Measurements from ENCODE around the gene CACNA2D2.

The CACNA2D2 gene

DNA sequence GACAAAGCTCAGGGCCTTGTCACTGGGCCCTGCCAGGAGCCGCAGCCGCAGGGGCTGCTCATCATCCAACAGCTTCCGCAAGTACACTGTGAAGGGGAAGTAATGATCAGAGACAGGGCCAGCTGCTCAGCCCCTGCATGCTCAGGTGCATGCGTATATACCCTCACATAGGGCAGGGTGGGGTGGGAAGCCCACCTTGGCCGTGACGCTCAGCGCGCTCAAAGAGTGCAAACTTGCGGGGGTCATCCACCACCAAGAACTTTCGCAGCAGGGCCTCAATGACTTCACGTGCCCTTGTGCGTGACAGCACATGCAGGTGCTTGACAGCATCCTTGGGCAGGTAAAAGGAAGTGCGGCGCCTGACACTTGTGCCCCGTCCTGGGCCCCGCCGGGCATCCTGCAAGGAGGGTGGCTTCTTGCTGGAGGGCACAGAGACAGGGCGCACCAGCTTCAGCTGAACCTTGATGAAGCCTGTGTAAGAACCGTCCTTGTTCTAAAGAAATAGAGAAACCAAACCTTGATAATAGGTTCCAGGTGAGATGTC is 172.0 kb downstream of the CACNA2D2 start:
- no peak for DNase-seq (ENCODE audit: low read depth in 2 of 3, low spot score in 2 of 3)

GRCh38 chr3:50330330-50330729 is 173.1 kb downstream of the CACNA2D2 start:
- no peak for DNase-seq (ENCODE audit: low read depth in 2 of 3, low spot score in 2 of 3)

DNA sequence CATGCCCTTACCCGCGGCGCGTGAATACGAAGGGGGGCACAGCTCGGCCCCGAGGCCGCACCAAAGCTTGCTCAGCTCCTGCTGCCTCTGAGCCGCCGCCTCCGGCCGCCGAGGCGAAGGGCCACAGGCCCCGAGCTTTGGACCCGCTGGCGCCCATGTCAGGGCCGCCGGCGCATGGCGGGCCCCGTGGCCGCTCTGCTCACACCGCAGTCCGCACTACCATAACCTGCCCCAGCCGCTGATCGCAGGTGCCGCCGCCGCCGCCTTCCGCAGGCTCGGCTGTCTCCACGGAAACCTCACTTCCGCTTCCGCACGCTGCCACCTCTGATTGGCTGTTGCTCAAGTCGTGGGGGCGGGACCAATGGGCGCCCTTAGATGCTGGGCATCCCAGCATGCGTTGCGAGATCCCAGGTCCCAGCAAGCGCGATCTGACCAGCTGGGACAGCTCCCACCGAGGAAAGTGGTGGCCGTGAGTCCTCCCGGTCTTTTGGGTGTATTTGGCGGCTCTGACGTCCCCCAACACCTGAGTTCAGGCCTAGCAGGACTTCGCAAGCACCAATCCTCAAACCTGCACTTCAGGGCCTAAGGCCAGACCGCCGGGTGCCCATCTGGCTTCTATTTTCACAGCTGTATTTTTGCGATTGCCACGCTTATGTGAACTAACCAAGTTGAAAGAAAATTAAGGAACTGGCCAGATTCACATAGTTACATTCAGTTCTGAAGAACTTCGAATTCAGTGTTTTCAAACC is 175.3 kb downstream of the CACNA2D2 start, which contains the start of gene TUSC2:
TUSC2 (minus strand) TSS at position 281 of the 749 bp plus-strand sequence; CDS start at position 157, 124 bp downstream.
- DNase-seq (ENCODE audit: low read depth in 2 of 3, low spot score in 2 of 3), result peak; percentile 81 to 88 (median 82)

DNA sequence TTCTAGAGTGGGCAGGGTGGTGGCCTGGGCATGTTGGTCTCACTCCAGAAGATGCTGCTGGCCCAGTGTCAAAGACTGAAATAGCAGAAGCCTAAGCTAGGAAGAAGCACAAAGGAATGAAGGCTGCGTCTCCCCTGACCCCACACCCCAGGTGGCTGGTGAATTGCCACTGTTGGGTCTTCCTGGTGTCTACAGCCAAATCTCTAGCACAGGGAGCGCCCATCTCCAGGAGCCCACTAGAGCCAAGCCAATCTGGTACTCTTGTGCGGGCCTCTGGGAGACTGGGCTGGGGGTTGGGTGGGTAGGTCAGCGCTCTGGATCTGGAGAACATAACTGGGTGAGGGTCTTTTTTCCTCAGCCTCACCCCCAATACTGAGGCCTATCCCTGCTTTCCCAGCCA is 176.3 kb downstream of the CACNA2D2 start:
- no peak for DNase-seq (ENCODE audit: low read depth in 2 of 3, low spot score in 2 of 3)

- no peak for DNase-seq (ENCODE audit: low read depth in 2 of 3, low spot score in 2 of 3)
Measured at GRCh38 chr3:50326182-50326541, 177.3 kb downstream of the CACNA2D2 start.

DNA sequence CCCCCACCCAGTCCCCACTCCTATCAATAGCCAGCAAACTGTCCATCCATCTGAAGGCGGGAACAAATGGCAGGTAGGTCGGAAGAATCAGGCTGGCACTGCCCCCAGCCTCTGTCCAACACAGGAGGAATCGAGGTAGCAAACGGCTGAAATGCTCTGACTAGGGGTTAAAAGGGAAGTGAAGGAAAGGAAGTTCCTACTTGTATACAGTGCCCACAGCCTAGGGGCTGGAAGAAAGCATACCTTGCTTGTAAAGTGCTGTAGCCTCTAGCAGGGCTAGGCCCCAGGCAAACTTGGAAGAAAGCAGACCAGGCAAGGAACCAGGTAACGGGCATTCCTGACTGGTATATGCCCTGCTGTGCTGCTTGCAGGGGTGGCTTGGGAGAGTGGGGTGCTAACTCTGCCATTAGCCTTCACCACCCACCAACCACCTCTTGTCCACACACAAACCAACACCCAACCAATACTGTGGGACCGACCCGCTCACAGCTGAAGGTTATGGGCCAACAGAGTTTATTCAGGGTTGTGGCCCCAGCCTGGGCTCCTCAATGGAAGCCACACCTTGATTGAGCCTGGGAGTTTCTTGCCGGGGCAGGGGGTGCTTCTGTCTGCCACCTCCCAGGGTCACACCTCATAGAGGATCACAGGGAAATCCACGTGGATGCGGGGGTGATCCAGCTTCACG is 177.8 kb downstream of the CACNA2D2 start:
- no peak for DNase-seq (ENCODE audit: low read depth in 2 of 3, low spot score in 2 of 3)

GRCh38 chr3:50325113-50325480 is 178.3 kb downstream of the CACNA2D2 start:
- DNase-seq (ENCODE audit: low read depth in 2 of 3, low spot score in 2 of 3), result no peak

DNA sequence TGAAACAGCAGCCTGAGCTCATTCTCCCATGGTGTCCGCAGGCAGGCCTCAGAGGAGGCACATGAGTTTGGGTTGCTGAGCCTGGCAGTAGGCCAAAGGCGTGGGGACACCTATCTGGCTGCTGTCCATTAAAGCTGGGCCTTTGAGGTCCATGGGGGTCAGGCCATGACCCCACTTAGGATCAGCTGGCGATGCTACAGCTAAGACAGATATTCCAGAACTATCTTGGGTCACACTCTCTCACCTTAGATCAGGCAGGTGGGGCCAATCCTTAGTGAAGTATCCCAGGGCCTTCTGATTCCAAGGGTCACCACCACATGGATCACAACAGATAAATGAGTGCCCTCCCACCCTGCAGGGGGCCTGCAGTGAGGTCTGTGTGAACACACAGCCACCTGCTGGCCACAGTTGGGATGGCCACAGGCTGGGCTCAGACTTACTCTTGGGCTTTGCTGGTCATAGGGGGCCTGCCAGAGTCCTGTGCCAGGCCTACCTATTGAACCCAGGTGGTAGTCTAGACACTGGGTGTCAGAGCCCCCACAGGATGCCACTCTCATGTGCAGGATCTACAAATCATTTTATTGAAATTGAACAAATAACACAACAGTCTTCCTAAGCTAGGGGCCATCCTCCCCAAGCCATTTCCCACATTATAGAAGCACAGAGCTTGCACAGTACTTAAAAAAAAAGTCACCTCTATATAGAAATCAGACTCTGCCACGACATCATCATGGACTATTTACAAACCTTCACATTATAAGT is 178.9 kb downstream of the CACNA2D2 start:
- no peak for DNase-seq (ENCODE audit: low read depth in 2 of 3, low spot score in 2 of 3)

- no peak for DNase-seq (ENCODE audit: low read depth in 2 of 3, low spot score in 2 of 3)
Measured at GRCh38 chr3:50323614-50324199, 179.7 kb downstream of the CACNA2D2 start.

DNA sequence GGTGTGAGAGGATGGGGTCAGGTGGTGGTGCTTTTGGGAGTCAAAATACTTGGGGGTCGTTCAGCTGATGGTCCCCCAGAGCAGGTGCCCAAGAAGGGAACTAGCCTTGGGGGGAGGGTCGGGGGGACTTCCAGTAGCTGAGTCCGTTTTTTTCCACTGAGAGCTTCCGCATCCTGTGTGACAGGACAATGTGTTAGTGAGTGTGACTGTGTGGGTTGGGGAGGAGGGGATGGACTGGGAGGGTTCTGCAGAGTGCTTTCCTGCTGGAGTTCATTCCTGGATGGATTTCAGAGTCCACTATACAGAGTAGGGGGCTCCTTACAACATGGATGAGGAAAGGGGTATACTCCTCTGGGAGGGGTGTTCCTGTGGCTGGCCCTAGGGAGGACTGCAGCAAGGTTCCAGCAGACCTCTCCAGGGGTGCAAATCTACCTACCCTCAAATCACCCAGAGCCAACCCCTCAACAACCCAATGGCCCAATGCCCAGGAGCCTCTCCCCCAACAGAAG is 180.3 kb downstream of the CACNA2D2 start:
- no peak for DNase-seq (ENCODE audit: low read depth in 2 of 3, low spot score in 2 of 3)

GRCh38 chr3:50322386-50323091 is 180.9 kb downstream of the CACNA2D2 start, which contains the start of gene HYAL2:
Gene HYAL2, minus strand, starts transcription at chr3:50322745. Its CDS starts 2,256 bp downstream, at chr3:50320489.
- DNase-seq (ENCODE audit: low read depth in 2 of 3, low spot score in 2 of 3), result no peak

GRCh38 chr3:50322115-50322385 is 181.4 kb downstream of the CACNA2D2 start:
- DNase-seq (ENCODE audit: low read depth in 2 of 3, low spot score in 2 of 3), result no peak

GRCh38 chr3:50321336-50322114 is 181.9 kb downstream of the CACNA2D2 start:
- peak in 2 of 3 experiments; percentile 67 to 78 for DNase-seq (ENCODE audit: low read depth in 2 of 3, low spot score in 2 of 3)

DNA sequence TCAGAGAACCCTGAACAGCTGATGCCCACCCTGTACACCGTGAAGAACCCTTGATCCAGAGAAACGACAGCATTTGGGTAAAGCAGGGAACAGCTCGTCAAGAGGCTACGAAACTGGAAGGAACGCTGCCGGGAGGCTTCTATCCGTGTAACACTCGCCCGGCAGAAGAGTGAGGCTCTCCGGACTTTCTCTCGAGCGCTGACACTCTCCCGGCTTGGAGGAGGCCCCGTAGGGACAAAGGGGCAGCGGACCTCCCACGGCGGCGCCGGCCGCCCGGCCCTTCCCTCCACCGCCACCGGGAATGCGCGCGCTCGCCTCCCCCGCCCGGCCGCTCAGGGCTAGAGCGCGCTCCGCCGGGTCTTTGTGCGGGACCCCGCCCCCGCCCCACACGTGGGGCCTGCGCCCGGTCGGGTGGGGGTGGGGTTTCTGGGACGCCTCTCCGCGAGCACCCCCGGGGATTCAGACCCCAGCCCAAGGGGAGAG is 182.5 kb downstream of the CACNA2D2 start:
- DNase-seq (ENCODE audit: low read depth in 2 of 3, low spot score in 2 of 3), result no peak

- DNase-seq (ENCODE audit: low read depth in 2 of 3, low spot score in 2 of 3), result no peak
Measured at GRCh38 chr3:50319894-50320625, 183.4 kb downstream of the CACNA2D2 start.

- no peak for DNase-seq (ENCODE audit: low read depth in 2 of 3, low spot score in 2 of 3)
Measured at GRCh38 chr3:50319181-50319893, 184.1 kb downstream of the CACNA2D2 start.

DNA sequence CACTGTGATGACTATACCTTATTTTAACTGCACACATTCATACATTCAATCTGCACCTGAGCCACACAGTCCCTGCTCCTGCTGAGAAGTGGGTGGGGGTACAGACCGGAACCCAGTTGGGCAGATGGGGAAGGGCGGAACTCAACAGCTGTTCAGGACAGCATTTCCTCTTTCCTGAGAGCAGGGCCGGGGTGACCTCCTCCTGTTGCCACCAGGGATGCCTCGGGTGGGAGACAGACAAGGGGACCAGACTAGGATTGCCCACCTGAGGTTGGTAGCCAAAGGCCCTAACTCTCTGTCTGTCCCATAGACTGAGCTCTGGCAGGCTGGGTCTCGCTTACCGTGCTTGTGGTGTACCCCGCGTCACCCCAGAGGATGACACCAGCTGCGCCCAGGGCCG is 184.8 kb downstream of the CACNA2D2 start:
- DNase-seq (ENCODE audit: low read depth in 2 of 3, low spot score in 2 of 3), result no peak

DNA sequence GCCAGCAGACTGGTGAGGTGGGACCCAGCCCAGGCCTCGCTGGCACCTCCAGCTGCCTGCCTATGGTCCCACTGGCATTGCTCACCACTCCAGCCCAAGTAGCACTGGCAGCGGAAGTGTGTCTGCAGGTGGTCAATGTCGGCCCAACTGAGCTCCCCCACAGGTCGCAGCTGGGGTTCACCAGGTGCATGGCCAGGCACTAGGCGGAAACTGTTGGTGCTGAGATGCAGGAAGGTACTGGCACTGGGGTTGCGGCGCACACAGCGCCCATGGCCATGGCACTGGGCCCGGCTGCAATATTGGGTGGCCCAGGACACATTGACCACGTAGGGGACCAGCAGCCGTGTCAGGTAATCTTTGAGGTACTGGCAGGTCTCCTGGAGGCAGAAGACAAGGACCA is 185.3 kb downstream of the CACNA2D2 start:
- DNase-seq (ENCODE audit: low read depth in 2 of 3, low spot score in 2 of 3), result no peak

Data from activated CD8-positive, alpha-beta memory T cell treated with anti-CD3 and anti-CD28 coated beads for 48 hours (primary cell).